Measurements from ENCODE around the gene ACTG1. TPM values are rescaled to one million over a fixed set of nuclear protein-coding genes. Genes with fewer than 3 reads are reported as not detected.
A peak's percentile ranks its signal among the peaks of the same experiment; 100 is the strongest.

Gene ACTG1
- total and polyA plus RNA-seq, 2 donors (not counting 1 experiment from before 2014, with no cell fraction given), result 803 to 1,677 TPM

DNA sequence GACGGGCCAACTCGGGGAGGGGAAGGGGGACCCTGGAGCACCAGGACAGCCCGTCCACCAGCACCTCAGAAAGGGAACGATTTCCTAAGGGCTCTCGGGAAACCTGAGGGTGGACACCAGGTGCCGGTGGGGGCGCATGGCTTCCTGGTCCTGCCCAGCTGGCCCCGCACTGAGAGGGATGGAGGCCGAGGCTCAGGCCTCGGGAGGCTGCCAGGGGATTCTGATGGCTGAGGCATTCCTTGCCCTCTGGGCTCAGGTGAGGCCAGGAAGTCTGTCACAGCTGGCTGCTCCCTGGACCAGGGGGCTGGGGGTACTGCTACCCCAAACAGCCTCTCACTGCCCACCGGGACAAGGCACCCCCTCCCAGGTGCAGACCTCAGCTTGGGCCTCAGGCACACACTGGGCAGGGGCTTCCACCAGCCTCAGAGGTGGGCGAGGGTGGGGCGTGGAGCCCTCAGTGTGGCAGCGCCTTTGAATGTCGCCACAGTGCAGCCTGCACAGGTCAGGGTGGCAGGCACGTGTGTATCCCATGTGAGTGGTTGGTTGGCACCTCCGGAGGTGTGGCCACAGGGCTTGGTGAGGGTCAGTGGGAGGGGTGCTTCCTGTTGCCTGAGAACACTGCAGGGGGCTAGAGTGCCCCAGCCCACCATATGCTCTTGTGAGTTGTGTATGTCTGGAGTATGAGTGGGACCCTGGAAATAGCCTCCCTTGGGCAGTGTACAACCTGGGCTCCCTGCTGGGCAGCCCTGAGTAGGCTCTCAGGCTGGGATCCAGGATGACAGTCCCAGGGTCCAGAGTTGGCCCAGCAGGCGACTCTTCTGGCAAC is 11.7 kb upstream of the ACTG1 start:
- no peaks in the 10 kb centered on the region for H3K9me3 Mint-ChIP-seq (ENCODE audit: insufficient read depth)
- H2AFZ ChIP-seq (ENCODE audit: insufficient read depth, low read depth, low read length, poor library complexity, severe bottlenecking), result no peak overlapping the region
- peaks cover 0 to 25% (median 2%) of the 10 kb centered on the region in 4 experiments for H3K27me3 ChIP-seq (replicated peaks in 1 of 4; ENCODE audit: control extremely low read depth in 1 of 4, control insufficient read depth in 3 of 4, insufficient read depth in 4 of 4, low read length in 3 of 4)
- no peaks in the 10 kb centered on the region for H3K36me3 ChIP-seq (replicated peaks in 1 of 2; ENCODE audit: control extremely low read depth in 1 of 2, control insufficient read depth in 1 of 2, extremely low read depth in 1 of 2, insufficient read depth in 2 of 2, low read length in 1 of 2)
- ATAC-seq (ENCODE audit: low read depth) (no peak), DNase-seq (no peak)
- TF ChIP-seq EZH2 (IDR thresholded peaks at IDR 0.05; ENCODE audit: borderline replicate concordance, insufficient read depth, low read depth, low read length, poor library complexity, severe bottlenecking), result no peak
- whole genome bisulfite sequencing (ENCODE audit: insufficient coverage), result 87% methylated on average over 18 of the region's 18 CpGs
- POLR2A ChIA-PET, result no interaction called here
- peaks cover 8 to 21% of the 10 kb centered on the region in 2 donors for H3K4me1 ChIP-seq (ENCODE audit: control insufficient read depth in 2 of 2, insufficient read depth in 2 of 2, low read length in 2 of 2)
- H3K27ac ChIP-seq (ENCODE audit: low read length in 2 of 2), result no peak overlapping the region
- no peak overlapping the region for H3K9ac ChIP-seq (ENCODE audit: low read length)
- no peak overlapping the region for H3K4me2 ChIP-seq (replicated peaks; ENCODE audit: low read depth, low read length, poor library complexity, severe bottlenecking)
- H3K4me3 ChIP-seq (ENCODE audit: control extremely low read depth in 1 of 5, extremely low read depth in 1 of 5, insufficient read depth in 1 of 5, low read depth in 2 of 5, low read length in 4 of 5), result no peak overlapping the region
- intact Hi-C loops (cut with micrococcal nuclease), result no loop called here
- peaks cover 23% of the 10 kb centered on the region for H4K20me1 ChIP-seq (ENCODE audit: control insufficient read depth, insufficient read depth, low read length, poor library complexity, severe bottlenecking)
- H3K79me2 ChIP-seq (ENCODE audit: control insufficient read depth, insufficient read depth, low read length), result peaks cover 34% of the 10 kb centered on the region
- CTCF ChIA-PET, result interaction anchor here (7.3 kb wide), 1 partner anchor 76 kb away, joined by 75 read pairs; no protein-coding TSS in a partner anchor
- no peaks in the 10 kb centered on the region for H3K27me3 Mint-ChIP-seq
- H3K9me3 ChIP-seq (ENCODE audit: control extremely low read depth in 1 of 3, control insufficient read depth in 2 of 3, insufficient read depth in 1 of 3, low read length in 2 of 3), result no peaks in the 10 kb centered on the region
- H3K4me3 Mint-ChIP-seq, result no peak overlapping the region
- H3K27ac Mint-ChIP-seq, result no peak overlapping the region
- peaks cover 6% of the 10 kb centered on the region for H3K4me1 Mint-ChIP-seq

DNA sequence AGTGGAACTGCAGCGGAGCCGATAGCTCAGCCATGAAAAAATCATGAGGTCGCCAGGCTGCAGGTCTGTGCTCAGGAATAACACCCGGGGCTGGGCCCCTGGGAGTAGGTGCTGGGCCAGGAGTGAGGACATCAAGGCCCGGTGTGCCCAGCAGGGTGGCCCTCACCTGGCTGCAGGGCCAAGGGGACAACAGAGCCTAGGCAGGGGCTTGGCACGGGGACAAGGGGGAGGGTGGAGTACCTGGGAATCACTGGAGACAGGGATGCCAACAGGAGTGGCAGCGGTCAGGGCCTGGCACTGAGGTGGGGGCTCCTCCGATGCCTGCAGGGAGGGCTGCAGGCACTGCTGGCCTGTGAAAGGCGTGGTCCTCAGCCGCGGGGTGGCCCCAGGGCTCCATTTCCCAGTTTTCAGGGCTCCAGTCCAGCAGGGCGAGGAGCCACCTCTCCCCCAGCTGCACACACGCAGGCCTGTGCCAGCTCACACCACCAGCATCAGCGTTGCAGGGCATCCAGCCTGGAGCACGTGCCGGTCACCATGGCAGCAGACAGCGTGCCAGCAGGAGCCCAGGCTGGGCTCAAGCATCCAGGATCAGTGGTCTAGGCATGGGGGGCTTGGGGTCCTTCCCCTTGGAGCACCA is 10.9 kb upstream of the ACTG1 start:
- TF ChIP-seq CTCF (IDR thresholded peaks at IDR 0.05), result peak; percentile 14
- TF ChIP-seq EZH2 (IDR thresholded peaks at IDR 0.05; ENCODE audit: borderline replicate concordance, insufficient read depth, low read depth, low read length, poor library complexity, severe bottlenecking), result no peak
- ChIA-PET CTCF (interaction anchor here (0.6 to 7.3 kb wide), 4 partner anchors 11 to 271 kb away, joined by 3 to 75 read pairs (median 4); partner anchors contain the start of gene ACTG1), POLR2A (no interaction called here)
- Mint-ChIP-seq H3K27me3 (no peaks in the 10 kb centered on the region), H3K27ac (no peak overlapping the region), H3K4me1 (peaks cover 11% of the 10 kb centered on the region), H3K4me3 (no peak overlapping the region), H3K9me3 (ENCODE audit: insufficient read depth) (no peaks in the 10 kb centered on the region)
- no peaks in the 10 kb centered on the region for H3K36me3 ChIP-seq (replicated peaks in 1 of 2; ENCODE audit: control extremely low read depth in 1 of 2, control insufficient read depth in 1 of 2, extremely low read depth in 1 of 2, insufficient read depth in 2 of 2, low read length in 1 of 2)
- ATAC-seq (ENCODE audit: low read depth), result no peak
- no peak overlapping the region for H3K4me3 ChIP-seq (ENCODE audit: control extremely low read depth in 1 of 5, extremely low read depth in 1 of 5, insufficient read depth in 1 of 5, low read depth in 2 of 5, low read length in 4 of 5)
- no peak overlapping the region for H3K4me2 ChIP-seq (replicated peaks; ENCODE audit: low read depth, low read length, poor library complexity, severe bottlenecking)
- peaks cover 0 to 21% (median 2%) of the 10 kb centered on the region in 4 experiments for H3K27me3 ChIP-seq (replicated peaks in 1 of 4; ENCODE audit: control extremely low read depth in 1 of 4, control insufficient read depth in 3 of 4, insufficient read depth in 4 of 4, low read length in 3 of 4)
- no peak overlapping the region for H3K27ac ChIP-seq (ENCODE audit: low read length in 2 of 2)
- no peak for DNase-seq
- H2AFZ ChIP-seq (ENCODE audit: insufficient read depth, low read depth, low read length, poor library complexity, severe bottlenecking), result no peak overlapping the region
- 58% methylated on average over 17 of the region's 17 CpGs for WGBS (ENCODE audit: insufficient coverage)
- no peak overlapping the region for H3K9ac ChIP-seq (ENCODE audit: low read length)
- H3K79me2 ChIP-seq (ENCODE audit: control insufficient read depth, insufficient read depth, low read length), result peaks cover 39% of the 10 kb centered on the region
- intact Hi-C loops (cut with micrococcal nuclease), result no loop called here
- H3K4me1 ChIP-seq (ENCODE audit: control insufficient read depth in 2 of 2, insufficient read depth in 2 of 2, low read length in 2 of 2), result peaks cover 12 to 24% of the 10 kb centered on the region in 2 donors
- H4K20me1 ChIP-seq (ENCODE audit: control insufficient read depth, insufficient read depth, low read length, poor library complexity, severe bottlenecking), result peaks cover 23% of the 10 kb centered on the region
- no peaks in the 10 kb centered on the region for H3K9me3 ChIP-seq (ENCODE audit: control extremely low read depth in 1 of 3, control insufficient read depth in 2 of 3, insufficient read depth in 1 of 3, low read length in 2 of 3)

Measured in B cell (primary cell).